ENCODE measurements around the gene RASA3.

RASA3 gene

DNA sequence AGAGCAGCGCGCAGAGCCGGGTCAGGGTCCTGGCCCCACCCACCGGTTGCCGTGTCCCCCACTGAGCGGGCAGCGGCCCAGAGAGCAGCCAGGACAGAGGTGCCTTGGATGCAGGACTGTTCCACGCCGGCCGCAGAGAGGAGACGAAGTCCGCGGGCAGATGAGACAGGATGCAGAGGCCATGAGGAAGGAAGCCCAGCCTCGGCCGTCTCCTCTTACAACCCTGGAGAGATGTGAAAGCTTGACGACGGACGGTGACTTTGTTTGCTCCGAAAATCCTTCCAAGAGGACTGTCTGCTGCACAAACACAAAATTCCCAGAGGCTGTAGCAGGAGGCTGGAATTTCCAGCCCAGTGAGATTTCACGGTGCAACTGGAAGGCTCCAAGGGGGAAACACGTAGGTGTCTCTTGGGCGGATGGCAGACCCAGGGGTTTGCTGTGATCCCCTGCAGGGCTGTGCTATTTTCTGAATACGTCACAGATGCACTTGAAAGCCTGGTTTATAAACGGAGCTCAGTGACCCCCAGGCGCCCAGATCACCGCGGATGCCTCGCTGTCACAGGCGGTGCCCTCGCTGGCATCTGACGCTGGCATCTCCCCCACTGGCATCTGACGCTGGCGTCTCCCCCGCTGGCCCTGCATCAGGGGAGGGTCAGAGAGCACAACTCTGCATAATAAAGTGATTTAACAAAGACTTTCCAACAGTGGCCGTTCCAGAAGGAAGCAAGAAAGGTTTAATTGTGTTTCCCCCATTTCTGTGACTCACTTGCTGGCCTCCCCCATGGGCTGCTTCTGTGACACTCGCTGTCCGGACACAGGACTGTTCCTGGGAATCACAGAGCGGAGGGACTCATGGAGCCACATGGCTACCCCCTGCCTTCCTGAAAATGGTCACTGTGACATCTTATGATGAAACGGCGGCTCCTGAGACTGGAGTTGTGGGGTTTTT is 96.6 kb downstream of the RASA3 start:
- DNase-seq (ENCODE audit: insufficient read length, low spot score), result no peak
- TF ChIP-seq, protein P1, sequence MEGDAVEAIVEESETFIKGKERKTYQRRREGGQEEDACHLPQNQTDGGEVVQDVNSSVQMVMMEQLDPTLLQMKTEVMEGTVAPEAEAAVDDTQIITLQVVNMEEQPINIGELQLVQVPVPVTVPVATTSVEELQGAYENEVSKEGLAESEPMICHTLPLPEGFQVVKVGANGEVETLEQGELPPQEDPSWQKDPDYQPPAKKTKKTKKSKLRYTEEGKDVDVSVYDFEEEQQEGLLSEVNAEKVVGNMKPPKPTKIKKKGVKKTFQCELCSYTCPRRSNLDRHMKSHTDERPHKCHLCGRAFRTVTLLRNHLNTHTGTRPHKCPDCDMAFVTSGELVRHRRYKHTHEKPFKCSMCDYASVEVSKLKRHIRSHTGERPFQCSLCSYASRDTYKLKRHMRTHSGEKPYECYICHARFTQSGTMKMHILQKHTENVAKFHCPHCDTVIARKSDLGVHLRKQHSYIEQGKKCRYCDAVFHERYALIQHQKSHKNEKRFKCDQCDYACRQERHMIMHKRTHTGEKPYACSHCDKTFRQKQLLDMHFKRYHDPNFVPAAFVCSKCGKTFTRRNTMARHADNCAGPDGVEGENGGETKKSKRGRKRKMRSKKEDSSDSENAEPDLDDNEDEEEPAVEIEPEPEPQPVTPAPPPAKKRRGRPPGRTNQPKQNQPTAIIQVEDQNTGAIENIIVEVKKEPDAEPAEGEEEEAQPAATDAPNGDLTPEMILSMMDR (IDR thresholded peaks at IDR 0.05; ENCODE audit: insufficient read depth, missing control alignments), result no peak
- FAIRE-seq, result no peak

- FAIRE-seq (no peak), DNase-seq (ENCODE audit: insufficient read length, low spot score) (no peak)
- TF ChIP-seq, protein P1 (IDR thresholded peaks at IDR 0.05; ENCODE audit: insufficient read depth, missing control alignments), result no peak
These were observed 97.2 kb downstream of the RASA3 start for GRCh38 chr13:114035186-114035582.

DNA sequence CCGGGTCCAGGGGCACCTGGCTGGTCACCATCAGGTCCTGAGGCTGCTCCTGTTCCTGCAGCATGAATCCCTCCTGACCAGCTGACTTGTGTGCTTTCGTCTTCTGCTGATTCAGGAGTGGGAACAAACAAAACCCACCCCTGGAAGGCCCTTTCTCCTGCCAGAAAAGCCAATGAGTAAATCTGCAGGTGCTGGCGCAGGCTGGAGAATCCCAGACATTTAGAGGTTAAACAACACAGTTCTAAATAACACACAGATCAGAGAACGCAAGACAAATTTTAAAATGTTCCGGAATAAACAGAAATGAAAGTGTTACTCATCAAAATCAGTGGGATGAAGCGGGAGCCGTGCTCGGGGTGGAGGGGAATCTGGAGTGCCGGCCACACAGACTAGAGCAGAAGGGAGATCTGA is 97.9 kb downstream of the RASA3 start:
- FAIRE-seq, result no peak
- TF ChIP-seq, protein P1 (IDR thresholded peaks at IDR 0.05; ENCODE audit: insufficient read depth, missing control alignments), result no peak
- DNase-seq (ENCODE audit: insufficient read length, low spot score), result no peak

DNA sequence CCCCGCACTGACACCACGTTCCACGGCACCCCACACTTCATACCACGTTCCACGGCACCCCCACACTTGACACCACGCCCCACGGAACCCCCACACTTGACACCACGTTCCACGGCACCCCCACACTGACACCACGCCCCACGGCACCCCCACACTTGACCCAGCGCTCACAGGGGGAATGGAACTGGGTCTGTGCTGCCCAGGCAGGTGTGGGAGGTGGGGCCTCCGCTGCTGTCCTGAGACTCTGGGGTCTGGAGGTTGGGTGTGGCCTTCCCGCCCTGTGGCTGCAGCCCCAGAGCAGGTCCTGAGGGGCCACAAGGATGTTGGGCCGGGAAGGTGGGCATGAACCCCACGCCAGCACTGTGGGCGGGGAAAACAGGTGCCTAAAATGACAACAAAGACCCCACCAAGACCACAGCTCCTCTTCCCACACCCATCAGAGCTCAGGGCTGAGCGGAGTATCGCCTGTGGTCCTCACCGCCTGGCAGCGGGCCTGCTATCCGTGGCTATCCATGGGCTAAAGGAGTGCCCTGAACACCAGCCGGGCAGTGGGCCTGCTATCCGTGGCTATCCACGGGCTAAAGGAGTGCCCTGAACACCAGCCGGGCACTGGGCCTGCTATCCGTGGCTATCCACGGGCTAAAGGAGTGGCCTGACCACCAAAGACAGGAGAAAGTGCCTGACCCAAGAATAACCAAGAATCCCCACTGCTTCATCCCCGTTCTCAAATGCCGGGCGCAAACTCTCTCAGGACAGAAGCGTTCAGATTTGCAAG is 98.7 kb downstream of the RASA3 start:
- DNase-seq (ENCODE audit: insufficient read length, low spot score) (no peak), FAIRE-seq (no peak)
- TF ChIP-seq, protein P1 (IDR thresholded peaks at IDR 0.05; ENCODE audit: insufficient read depth, missing control alignments), result no peak

- FAIRE-seq (no peak), DNase-seq (ENCODE audit: insufficient read length, low spot score) (no peak)
- TF ChIP-seq, protein P1 (IDR thresholded peaks at IDR 0.05; ENCODE audit: insufficient read depth, missing control alignments), result no peak
These were observed 100.2 kb downstream of the RASA3 start for GRCh38 chr13:114032126-114032799.

DNA sequence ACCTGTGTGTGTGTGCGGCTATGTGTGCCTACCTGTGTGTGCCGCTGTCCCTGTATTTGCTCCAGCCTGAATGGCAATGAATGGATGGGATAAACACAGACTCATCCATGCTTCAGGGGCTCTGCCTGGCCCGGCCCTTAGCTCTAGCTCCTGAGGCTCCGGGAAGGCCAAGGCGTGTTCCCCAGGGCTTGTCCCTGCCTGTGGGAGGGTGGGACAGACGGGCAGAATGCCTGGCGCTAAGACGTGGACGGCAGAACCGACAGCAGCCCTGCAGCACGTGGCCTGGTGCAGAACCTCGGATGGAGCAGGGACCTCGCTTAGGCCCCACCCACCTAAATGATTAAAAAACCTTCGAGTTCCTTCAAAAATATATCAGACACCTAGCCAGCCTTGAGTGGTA is 100.8 kb downstream of the RASA3 start:
- FAIRE-seq (no peak), DNase-seq (ENCODE audit: insufficient read length, low spot score) (no peak)
- TF ChIP-seq, protein P1 (IDR thresholded peaks at IDR 0.05; ENCODE audit: insufficient read depth, missing control alignments), result no peak
